Skeletal muscle satellite cell (primary cell): ENCODE data around the gene SMARCD2.
A peak's percentile ranks its signal among the peaks of the same experiment; 100 is the strongest.
"Not testable (repeated sequence)": the region's sequence is repeated elsewhere in the genome, so short reads cannot be mapped to it uniquely, and the experiment has no call there.

Experiments used
- H3K27me3 ChIP-seq: 2 replicates; pipeline ENCODE4 v1.7.0; 2013; ENCODE audit warnings: low read length; ENCODE audit not compliant: control insufficient read depth, insufficient read depth
- H3K36me3 ChIP-seq: 2 replicates; pipeline ENCODE4 v1.7.0; 2013; ENCODE audit warnings: mild to moderate bottlenecking, control low read depth, low read length; ENCODE audit not compliant: insufficient read depth
- H3K4me1 ChIP-seq: 2 replicates; pipeline ENCODE4 v1.7.0; 2013; ENCODE audit warnings: low read length; ENCODE audit not compliant: control insufficient read depth, insufficient read depth
- H3K4me2 ChIP-seq: 2 replicates; pipeline ENCODE4 v1.7.0; 2013; ENCODE audit warnings: mild to moderate bottlenecking, low read length
- H3K4me3 ChIP-seq: 2 replicates; pipeline ENCODE4 v1.7.0; 2013; ENCODE audit warnings: low read length
- H3K9ac ChIP-seq: 2 replicates; pipeline ENCODE4 v1.7.0; 2013; ENCODE audit warnings: mild to moderate bottlenecking, low read depth, low read length, moderate library complexity
- H3K9me3 ChIP-seq: replicated peaks from 2 replicates; pipeline ENCODE4 v1.7.0; 2013; ENCODE audit warnings: mild to moderate bottlenecking, control low read depth, low read length

Gene SMARCD2

DNA sequence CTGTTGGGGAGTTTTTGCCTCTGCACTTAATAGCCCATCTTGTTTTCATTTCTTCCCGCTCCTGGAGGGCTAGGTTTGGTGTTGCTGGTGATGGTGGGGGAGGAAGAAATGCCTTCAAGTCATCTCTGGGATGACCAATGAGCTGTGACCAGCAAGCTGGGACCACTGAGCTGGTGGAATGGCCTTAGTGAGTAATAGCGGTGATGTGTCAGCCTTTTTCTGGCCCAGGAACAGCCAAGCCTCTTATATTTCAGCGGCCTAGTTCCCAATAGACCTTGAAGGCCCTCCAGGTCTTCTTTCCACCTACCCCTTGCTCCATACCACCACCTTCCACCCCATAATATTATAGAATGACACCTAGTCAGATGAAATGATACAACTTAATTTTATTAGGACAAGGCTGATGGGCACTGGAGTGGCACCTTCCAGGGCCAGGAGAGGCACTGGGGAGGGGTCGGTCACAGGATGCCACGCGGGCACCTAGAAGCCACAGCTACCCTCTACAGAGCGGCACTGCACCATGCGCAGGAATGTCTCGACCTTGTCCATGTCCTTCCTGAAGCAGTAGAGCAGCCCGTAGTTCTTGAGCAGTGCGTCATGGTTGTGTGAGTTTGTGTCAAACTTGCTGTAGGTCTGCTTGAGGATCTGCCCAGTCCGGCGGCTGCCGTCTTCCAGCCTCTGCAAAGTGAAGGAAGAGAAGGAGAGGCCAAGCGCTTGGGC is 29.3 kb upstream of the SMARCD2 start:
- H3K4me2 ChIP-seq, H3K9ac ChIP-seq, H3K27me3 ChIP-seq, H3K4me1 ChIP-seq, H3K36me3 ChIP-seq, H3K9me3 ChIP-seq, H3K4me3 ChIP-seq: not testable (repeated sequence)

DNA sequence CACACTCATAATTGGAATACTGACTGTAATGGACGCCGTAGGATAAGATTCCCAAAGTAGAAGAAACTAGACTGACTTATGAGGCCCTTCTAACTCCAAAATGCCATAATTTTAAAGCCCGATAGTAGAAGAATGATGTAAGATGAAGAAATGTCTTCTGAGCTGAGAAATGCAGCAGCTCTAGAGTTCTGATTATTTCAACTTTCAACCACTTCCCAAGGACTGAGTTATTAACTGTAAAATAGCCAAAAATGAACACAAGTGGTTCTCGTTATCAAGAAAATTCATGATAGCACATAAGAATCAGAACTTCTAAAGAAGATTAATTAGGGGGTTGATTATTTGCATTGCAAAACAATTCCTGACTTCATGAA is 27.8 kb upstream of the SMARCD2 start:
- not testable (repeated sequence) for H3K27me3 ChIP-seq, H3K9ac ChIP-seq, H3K4me3 ChIP-seq, H3K4me2 ChIP-seq, H3K36me3 ChIP-seq, H3K9me3 ChIP-seq, H3K4me1 ChIP-seq

DNA sequence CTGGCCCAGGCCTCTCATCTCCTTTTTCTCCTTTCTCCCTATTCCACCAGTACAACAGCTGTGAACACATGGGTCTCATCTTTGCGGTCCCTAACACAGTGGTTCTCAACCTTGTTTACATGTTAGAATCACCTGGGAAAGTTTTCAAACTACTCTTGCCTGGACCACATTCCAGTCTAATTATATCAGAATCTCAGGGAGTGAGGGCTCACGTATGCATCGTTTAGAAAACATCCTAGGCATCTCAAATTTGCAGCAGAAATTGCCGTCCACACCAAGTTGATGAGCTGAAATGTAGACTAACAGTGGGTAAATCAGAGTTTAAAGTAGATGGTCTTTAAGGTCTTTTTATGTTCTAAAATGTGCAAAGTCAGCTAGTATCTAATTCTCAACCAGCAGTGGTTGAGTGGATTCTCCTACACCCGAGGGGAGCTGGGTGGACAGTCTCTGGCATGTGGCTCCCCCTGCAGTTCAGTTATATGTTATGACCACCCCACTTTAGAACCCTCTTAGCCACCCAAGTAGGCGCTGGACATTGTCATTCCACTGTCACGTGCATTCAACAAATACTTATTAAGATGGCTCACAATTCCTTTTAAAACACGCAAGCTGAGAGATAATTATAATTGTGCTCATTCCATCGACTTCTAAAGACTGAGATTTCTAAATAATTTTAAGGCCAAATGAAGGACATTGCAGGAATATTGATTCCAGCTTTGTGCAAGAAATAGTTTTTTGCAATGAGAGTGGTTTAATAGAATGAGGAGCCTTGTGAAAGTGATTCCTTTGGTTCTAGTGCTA is 27.2 kb upstream of the SMARCD2 start:
- H3K4me1 ChIP-seq, H3K4me3 ChIP-seq, H3K36me3 ChIP-seq: not testable (repeated sequence)

GRCh38 chr17:63866625-63867024 is 24.1 kb upstream of the SMARCD2 start:
- H3K4me2 ChIP-seq, H3K4me1 ChIP-seq, H3K9me3 ChIP-seq, H3K27me3 ChIP-seq, H3K9ac ChIP-seq, H3K4me3 ChIP-seq, H3K36me3 ChIP-seq: not testable (repeated sequence)

More for the DNA sequence above, 27.2 kb upstream of the SMARCD2 start:
- H3K9me3 ChIP-seq, H3K27me3 ChIP-seq, H3K9ac ChIP-seq, H3K4me2 ChIP-seq: not testable (repeated sequence)

DNA sequence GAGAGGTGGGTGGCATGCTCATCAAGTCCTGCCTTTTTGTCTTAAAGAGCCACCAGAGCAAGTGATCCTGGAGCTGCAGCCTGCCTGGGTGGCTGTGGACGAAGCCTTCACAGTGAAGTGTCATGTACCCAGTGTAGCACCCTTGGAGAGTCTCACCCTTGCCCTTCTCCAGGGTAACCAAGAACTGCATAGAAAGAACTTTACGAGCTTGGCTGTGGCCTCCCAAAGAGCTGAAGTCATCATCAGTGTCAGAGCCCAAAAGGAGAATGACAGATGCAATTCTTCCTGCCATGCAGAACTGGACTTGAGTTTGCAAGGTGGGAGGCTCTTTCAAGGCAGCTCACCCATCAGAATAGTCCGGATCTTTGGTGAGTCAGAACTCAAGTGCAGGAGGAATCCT is 16.8 kb upstream of the SMARCD2 start:
- Histone ChIP-seq H3K9me3 (no peaks in the 10 kb centered on the region), H3K4me2 (no peak overlapping the region), H3K9ac (no peak overlapping the region), H3K4me1 (no peaks in the 10 kb centered on the region), H3K36me3 (no peaks in the 10 kb centered on the region), H3K4me3 (no peak overlapping the region), H3K27me3 (peaks cover 40% of the 10 kb centered on the region)

- H3K9me3 ChIP-seq, H3K9ac ChIP-seq, H3K36me3 ChIP-seq, H3K4me2 ChIP-seq, H3K4me1 ChIP-seq, H3K4me3 ChIP-seq: not testable (repeated sequence)
- H3K27me3 ChIP-seq = peaks cover 48% of the 10 kb centered on the region
These were observed 13.9 kb upstream of the SMARCD2 start for GRCh38 chr17:63856425-63856824.

DNA sequence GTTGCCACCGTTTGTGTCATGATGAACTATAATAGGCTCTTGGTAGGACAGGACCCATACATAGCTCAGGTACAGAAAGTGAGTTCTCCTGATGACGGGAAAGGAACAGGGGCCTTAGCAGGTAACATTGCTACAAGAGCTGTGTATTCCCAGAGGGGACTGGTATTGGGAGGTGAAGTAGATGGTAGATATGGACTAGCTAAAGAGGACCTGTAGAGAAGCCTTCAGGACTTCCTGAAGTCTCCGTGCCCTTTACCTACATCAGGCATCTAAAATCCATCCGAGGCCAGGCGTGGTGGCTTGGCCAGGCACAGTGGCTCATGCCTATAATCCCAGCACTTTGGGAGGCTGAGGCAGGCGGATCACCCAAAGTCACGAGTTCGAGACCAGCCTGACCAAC is 12.7 kb upstream of the SMARCD2 start:
- no peak overlapping the region for H3K9ac ChIP-seq
- no peaks in the 10 kb centered on the region for H3K9me3 ChIP-seq
- H3K4me1 ChIP-seq = no peaks in the 10 kb centered on the region
- peaks cover 42% of the 10 kb centered on the region for H3K27me3 ChIP-seq
- H3K36me3 ChIP-seq = no peaks in the 10 kb centered on the region
- no peak overlapping the region for H3K4me2 ChIP-seq
- H3K4me3 ChIP-seq = no peak overlapping the region

DNA sequence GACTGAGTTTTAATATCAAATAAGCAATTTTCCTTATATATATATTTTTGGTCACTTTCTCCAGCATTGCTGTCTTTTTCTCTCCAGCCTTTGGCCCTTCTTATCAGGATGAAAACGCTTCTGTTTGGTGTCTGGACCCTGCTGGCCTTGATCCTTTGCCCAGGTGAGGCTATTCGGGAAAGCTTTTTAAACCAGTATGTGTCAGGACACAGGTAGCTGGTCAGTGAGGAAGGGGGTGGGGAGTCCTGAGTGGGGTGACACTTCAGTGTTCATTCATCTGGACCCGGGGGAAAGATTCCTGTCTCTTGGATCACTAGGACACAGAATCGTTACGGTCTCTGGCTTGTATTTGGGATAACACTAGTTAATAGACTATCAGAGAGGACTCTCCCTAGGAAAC is 12.2 kb upstream of the SMARCD2 start:
- Histone ChIP-seq H3K9ac (no peak overlapping the region), H3K36me3 (no peaks in the 10 kb centered on the region), H3K4me1 (no peaks in the 10 kb centered on the region), H3K4me3 (no peak overlapping the region), H3K9me3 (no peaks in the 10 kb centered on the region), H3K4me2 (no peak overlapping the region), H3K27me3 (peaks cover 37% of the 10 kb centered on the region)

- H3K4me1 ChIP-seq = peaks cover 5% of the 10 kb centered on the region
- H3K27me3 ChIP-seq = peaks cover 28% of the 10 kb centered on the region
- H3K9me3 ChIP-seq = no peaks in the 10 kb centered on the region
- no peak overlapping the region for H3K9ac ChIP-seq
- H3K4me3 ChIP-seq = no peak overlapping the region
- no peak overlapping the region for H3K4me2 ChIP-seq
- no peaks in the 10 kb centered on the region for H3K36me3 ChIP-seq
These were observed 10.8 kb upstream of the SMARCD2 start for GRCh38 chr17:63853260-63853659.

DNA sequence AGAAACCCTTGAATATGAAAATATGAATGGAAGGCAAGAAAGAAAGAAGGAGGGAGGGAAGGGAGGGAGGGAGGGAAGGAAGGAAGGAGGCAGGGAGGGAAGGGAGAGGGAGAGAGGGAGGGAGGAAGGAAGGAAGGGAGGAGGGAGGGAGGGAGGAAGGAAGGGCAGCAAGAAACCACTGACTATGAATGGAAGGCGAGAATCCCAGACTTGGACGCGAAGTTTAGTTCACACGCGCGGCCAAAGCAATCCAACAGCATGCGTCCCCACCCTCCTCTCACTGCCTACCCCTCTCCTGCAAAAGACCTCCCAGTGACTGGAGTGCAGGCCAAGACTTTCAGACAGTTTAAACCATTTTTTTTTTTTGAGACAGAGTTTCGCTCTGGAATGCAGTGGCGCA is 7.9 kb upstream of the SMARCD2 start:
- Histone ChIP-seq H3K4me3 (no peak overlapping the region), H3K9me3 (no peaks in the 10 kb centered on the region), H3K36me3 (no peaks in the 10 kb centered on the region), H3K4me2 (no peak overlapping the region), H3K4me1 (peaks cover 5% of the 10 kb centered on the region), H3K27me3 (peaks cover 21% of the 10 kb centered on the region), H3K9ac (no peak overlapping the region)

- Histone ChIP-seq H3K4me2 (peak overlapping the region; percentile 86), H3K4me1 (peaks cover 8% of the 10 kb centered on the region), H3K9me3 (no peaks in the 10 kb centered on the region), H3K9ac (peak overlapping the region; percentile 68), H3K36me3 (no peaks in the 10 kb centered on the region), H3K27me3 (peaks cover 11% of the 10 kb centered on the region), H3K4me3 (peak overlapping the region; percentile 68)
These were observed 6.6 kb upstream of the SMARCD2 start for GRCh38 chr17:63848834-63849689.
